Endodermal cell (in vitro differentiated cells): Measurements from ENCODE around the gene CPNE6. TPM values are rescaled to one million over a fixed set of nuclear protein-coding genes. Genes with fewer than 3 reads are reported as not detected.

Experiments
- DNase-seq: peaks from one replicate; pipeline ENCODE4 v3.0.0-alpha.2; 2017
- H3K27ac ChIP-seq: 2 replicates; pipeline ENCODE4 v1.5.1; 2013; ENCODE audit warnings: mild to moderate bottlenecking, low read depth, low read length, moderate library complexity
- H3K27me3 ChIP-seq: 2 replicates; pipeline ENCODE4 v1.6.1; 2013; ENCODE audit warnings: mild to moderate bottlenecking, low read length, moderate library complexity; ENCODE audit not compliant: insufficient read depth, control insufficient read depth, poor library complexity, severe bottlenecking
- H3K36me3 ChIP-seq: 2 replicates; pipeline ENCODE4 v1.7.0; 2013; ENCODE audit warnings: mild to moderate bottlenecking, low read length, moderate library complexity; ENCODE audit not compliant: control insufficient read depth, insufficient read depth
- H3K4me1 ChIP-seq: one replicate; pipeline ENCODE4 v1.7.0; 2013; ENCODE audit warnings: low read length; ENCODE audit not compliant: control insufficient read depth, insufficient read depth
- H3K4me3 ChIP-seq: 2 replicates; pipeline ENCODE4 v1.5.1; 2013; ENCODE audit warnings: mild to moderate bottlenecking, low read length, moderate library complexity
- H3K9ac ChIP-seq: 2 replicates; pipeline ENCODE4 v1.6.1; 2013; ENCODE audit warnings: mild to moderate bottlenecking, low read length, moderate library complexity; ENCODE audit not compliant: poor library complexity, severe bottlenecking; ENCODE audit errors: extremely low read depth
- H3K9me3 ChIP-seq: 2 replicates; pipeline ENCODE4 v1.6.1; 2013; ENCODE audit warnings: mild to moderate bottlenecking, low read length, moderate library complexity; ENCODE audit not compliant: control insufficient read depth
- H3K27ac Mint-ChIP-seq: 2 replicates; pipeline ENCODE4 v1.8.0; 2020; ENCODE audit warnings: mixed read lengths
- H3K27me3 Mint-ChIP-seq: 2 replicates; pipeline ENCODE4 v1.8.0; 2021; ENCODE audit warnings: mild to moderate bottlenecking, mixed read lengths; ENCODE audit not compliant: insufficient read depth
- H3K36me3 Mint-ChIP-seq: 2 replicates; pipeline ENCODE4 v1.8.0; 2020; ENCODE audit warnings: low read depth, mixed read lengths
- H3K4me1 Mint-ChIP-seq: 2 replicates; pipeline ENCODE4 v1.8.0; 2020; ENCODE audit warnings: mixed read lengths
- H3K4me3 Mint-ChIP-seq: 2 replicates; pipeline ENCODE4 v1.8.0; 2020; ENCODE audit warnings: mild to moderate bottlenecking, moderate library complexity, mixed read lengths
- H3K9me3 Mint-ChIP-seq: 2 replicates; pipeline ENCODE4 v1.8.0; 2020; ENCODE audit warnings: mild to moderate bottlenecking, mixed read lengths
- CTCF ChIP-seq: fragments of 200-600 bp; sonication (generic); conservative IDR thresholded peaks from 2 replicates; pipeline ENCODE4 v1.5.0; 2021; ENCODE audit warnings: antibody characterized with exemption, mild to moderate bottlenecking
- WGBS, 2 experiments: methylation state at CpG; one replicate each; pipeline versions ENCODE4 v1.1.5 to v1.1.7; 2013; ENCODE audit warnings: missing lambda C conversion rate in 2 of 2, mixed read lengths in 1 of 2; ENCODE audit not compliant: insufficient coverage in 1 of 2, insufficient read length in 1 of 2; 5-methylcytosine and 5-hydroxymethylcytosine counted together
- total RNA-seq, 2 donors: library from RNA; stranded (reverse); fragmentation: NEBNext Ultra II Directional in 1 of 2; extraction: Animal tissue kit (Norgen Biotek cat#: 25700) in 1 of 2; gene quantifications; 2 replicates in 1 of 2; 3 replicates in 1 of 2; pipeline ENCODE4 v1.2.1, GENCODE V29; 2021

CPNE6 gene
- total RNA-seq, 2 donors from 2014 or later, result not detected

- Mint-ChIP-seq H3K4me1 (peaks cover 26% of the 10 kb centered on the region), H3K4me3 (no peak overlapping the region), H3K27ac (no peak overlapping the region), H3K9me3 (no peaks in the 10 kb centered on the region), H3K36me3 (peaks cover 25% of the 10 kb centered on the region), H3K27me3 (peaks cover 13% of the 10 kb centered on the region)
- Histone ChIP-seq H3K4me1 (no peaks in the 10 kb centered on the region), H3K27me3 (no peaks in the 10 kb centered on the region), H3K9ac (no peak overlapping the region), H3K27ac (no peak overlapping the region), H3K36me3 (no peaks in the 10 kb centered on the region), H3K4me3 (no peak overlapping the region), H3K9me3 (no peaks in the 10 kb centered on the region)
- no peak for TF ChIP-seq CTCF
- WGBS, 2 experiments, result 95 to 97% methylated on average over 7 to 8 of the region's 8 CpGs
- DNase-seq, result no peak
These were observed 25.3 kb downstream of the CPNE6 start for GRCh38 chr14:24096545-24097181.

- H3K27ac ChIP-seq, result no peak overlapping the region
- H3K36me3 ChIP-seq, result no peaks in the 10 kb centered on the region
- no peak for DNase-seq
- peaks cover 38% of the 10 kb centered on the region for H3K36me3 Mint-ChIP-seq
- H3K4me3 ChIP-seq, result no peak overlapping the region
- peaks cover 5% of the 10 kb centered on the region for H3K9me3 Mint-ChIP-seq
- no peak overlapping the region for H3K4me3 Mint-ChIP-seq
- no peaks in the 10 kb centered on the region for H3K4me1 ChIP-seq
- peaks cover 2% of the 10 kb centered on the region for H3K27me3 Mint-ChIP-seq
- H3K9ac ChIP-seq, result no peak overlapping the region
- H3K27me3 ChIP-seq, result no peaks in the 10 kb centered on the region
- WGBS, 2 experiments, result 90 to 96% methylated on average over 9 to 16 of the region's 16 CpGs
- H3K27ac Mint-ChIP-seq, result no peak overlapping the region
- peaks cover 13% of the 10 kb centered on the region for H3K4me1 Mint-ChIP-seq
- peaks cover 4% of the 10 kb centered on the region for H3K9me3 ChIP-seq
- TF ChIP-seq CTCF, result no peak
These were observed 27.0 kb downstream of the CPNE6 start for GRCh38 chr14:24098229-24098926.

GRCh38 chr14:24098927-24099813 is 27.8 kb downstream of the CPNE6 start:
- Mint-ChIP-seq H3K27me3 (no peaks in the 10 kb centered on the region), H3K4me1 (peaks cover 10% of the 10 kb centered on the region), H3K4me3 (no peak overlapping the region), H3K36me3 (peaks cover 46% of the 10 kb centered on the region), H3K27ac (no peak overlapping the region), H3K9me3 (peaks cover 12% of the 10 kb centered on the region)
- TF ChIP-seq CTCF, result no peak
- WGBS, 2 experiments, result 91 to 100% methylated on average over 4 to 17 of the region's 17 CpGs
- H3K9ac ChIP-seq, result no peak overlapping the region
- H3K27ac ChIP-seq, result no peak overlapping the region
- DNase-seq, result no peak
- H3K4me3 ChIP-seq, result no peak overlapping the region
- H3K36me3 ChIP-seq, result peaks cover 7% of the 10 kb centered on the region
- H3K4me1 ChIP-seq, result no peaks in the 10 kb centered on the region
- H3K9me3 ChIP-seq, result peaks cover 11% of the 10 kb centered on the region
- no peaks in the 10 kb centered on the region for H3K27me3 ChIP-seq
